Globus pallidus (tissue), 1 donor: Measurements from ENCODE around the gene SBK3.
"Not testable (repeated sequence)": the region's sequence is repeated elsewhere in the genome, so short reads cannot be mapped to it uniquely, and the experiment has no call there.

Experiments used
- DNase-seq: peaks from one replicate; pipeline ENCODE4 v3.0.0-alpha.2; 2015; ENCODE audit warnings: low spot score

The SBK3 gene

GRCh38 chr19:55545443-55545842 is at the start of gene SBK3:
TSS of gene SBK3 (minus strand) at chr19:55545543. CDS start at chr19:55545543, 0 bp downstream.
- no peak for DNase-seq

GRCh38 chr19:55593096-55593772 is 47.9 kb upstream of the SBK3 start:
- no peak for DNase-seq

- DNase-seq, result no peak
Measured at GRCh38 chr19:55592391-55593090, 47.2 kb upstream of the SBK3 start.

GRCh38 chr19:55591555-55591954 is 46.2 kb upstream of the SBK3 start:
- DNase-seq, result no peak

GRCh38 chr19:55590617-55591016 is 45.3 kb upstream of the SBK3 start:
- no peak for DNase-seq

- DNase-seq, result no peak
Measured at GRCh38 chr19:55590109-55590508, 44.8 kb upstream of the SBK3 start.

- DNase-seq, result no peak
Measured at GRCh38 chr19:55588738-55589137, 43.4 kb upstream of the SBK3 start.

- DNase-seq, result peak; percentile 81
Measured at GRCh38 chr19:55586976-55587668, 41.8 kb upstream of the SBK3 start.

GRCh38 chr19:55585658-55586339 is 40.5 kb upstream of the SBK3 start:
- peak; percentile 61 for DNase-seq

GRCh38 chr19:55584871-55585270 is 39.5 kb upstream of the SBK3 start:
- DNase-seq, result no peak

- not testable (repeated sequence) for DNase-seq
Measured at GRCh38 chr19:55583897-55584296, 38.6 kb upstream of the SBK3 start.

- DNase-seq, result not testable (repeated sequence)
Measured at GRCh38 chr19:55582284-55582683, 36.9 kb upstream of the SBK3 start.

- DNase-seq, result no peak
Measured at GRCh38 chr19:55581823-55582223, 36.5 kb upstream of the SBK3 start.

GRCh38 chr19:55581145-55581822 is 35.9 kb upstream of the SBK3 start:
- DNase-seq, result no peak

GRCh38 chr19:55580628-55581144 is 35.3 kb upstream of the SBK3 start, which contains the start of gene ZNF579:
TSS of gene ZNF579 (minus strand) at chr19:55580848. CDS start at chr19:55579639, 1,209 bp downstream.
- peak; percentile 88 for DNase-seq

- no peak for DNase-seq
Measured at GRCh38 chr19:55579766-55580621, 34.7 kb upstream of the SBK3 start.

- no peak for DNase-seq
Measured at GRCh38 chr19:55578761-55579747, 33.7 kb upstream of the SBK3 start.

GRCh38 chr19:55578031-55578760 is 32.9 kb upstream of the SBK3 start:
- no peak for DNase-seq

GRCh38 chr19:55576746-55577145 is 31.4 kb upstream of the SBK3 start:
- no peak for DNase-seq
